ENCODE results near the gene ENDOU.

GRCh38 chr12:47709237-47709636 is 16.1 kb downstream of the ENDOU start:
- no peak for TF ChIP-seq CTCF (IDR thresholded peaks at IDR 0.05; ENCODE audit: insufficient read depth, low read depth, low read length)
- TF ChIP-seq EZH2 (IDR thresholded peaks at IDR 0.05; ENCODE audit: insufficient read depth, low read length), result no peak

All from astrocyte (in vitro differentiated cells and primary cell).